ENCODE results near the gene CCSAP. TPM values are rescaled to one million over a fixed set of nuclear protein-coding genes. Genes with fewer than 3 reads are reported as not detected.

Gene CCSAP
- total and polyA plus RNA-seq, 2 donors (not counting 1 experiment from before 2014, with no cell fraction given), result 4.4 to 6.9 TPM

- DNase-seq (ENCODE audit: low read depth in 2 of 2), result no peak
- Histone ChIP-seq H3K4me3 (replicated peaks in 1 of 4; ENCODE audit: control extremely low read depth in 1 of 4, insufficient read depth in 1 of 4, low read depth in 3 of 4, low read length in 4 of 4) (no peak overlapping the region), H3K27ac (ENCODE audit: insufficient read depth, low read length) (no peak overlapping the region), H3K4me2 (ENCODE audit: extremely low read depth, insufficient read depth, low read length) (no peak overlapping the region), H3K27me3 (ENCODE audit: control insufficient read depth, insufficient read depth, low read length) (peaks cover 2% of the 10 kb centered on the region), H3K4me1 (ENCODE audit: control insufficient read depth, extremely low read depth, insufficient read depth, low read length) (no peaks in the 10 kb centered on the region), H2AFZ (ENCODE audit: low read length) (no peak overlapping the region), H4K20me1 (ENCODE audit: control insufficient read depth, extremely low read depth, insufficient read depth, low read length) (no peaks in the 10 kb centered on the region), H3K9me3 (ENCODE audit: control insufficient read depth, insufficient read depth, low read depth, low read length) (no peaks in the 10 kb centered on the region), H3K9ac (ENCODE audit: insufficient read depth, low read length) (no peak overlapping the region), H3K36me3 (ENCODE audit: control insufficient read depth, insufficient read depth, low read length) (no peaks in the 10 kb centered on the region), H3K79me2 (ENCODE audit: control insufficient read depth, insufficient read depth, low read length) (no peaks in the 10 kb centered on the region)
- TF ChIP-seq CTCF (conservative IDR thresholded peaks at IDR 0.05 in 1 of 2, IDR thresholded peaks at IDR 0.05 in 1 of 2; ENCODE audit: low read depth in 1 of 2, low read length in 2 of 2) (no peak), EZH2 (IDR thresholded peaks at IDR 0.05; ENCODE audit: low read length, missing control alignments) (no peak)
Observed at GRCh38 chr1:229373395-229373794, 30.5 kb upstream of the CCSAP start.

GRCh38 chr1:229372251-229372650 lies 29.4 kb upstream of the CCSAP start:
- no peak overlapping the region for H2AFZ ChIP-seq (ENCODE audit: low read length)
- no peak overlapping the region for H3K27ac ChIP-seq (ENCODE audit: insufficient read depth, low read length)
- H3K4me2 ChIP-seq (ENCODE audit: extremely low read depth, insufficient read depth, low read length), result no peak overlapping the region
- H3K9me3 ChIP-seq (ENCODE audit: control insufficient read depth, insufficient read depth, low read depth, low read length), result no peaks in the 10 kb centered on the region
- peaks cover 2% of the 10 kb centered on the region for H3K27me3 ChIP-seq (ENCODE audit: control insufficient read depth, insufficient read depth, low read length)
- no peaks in the 10 kb centered on the region for H4K20me1 ChIP-seq (ENCODE audit: control insufficient read depth, extremely low read depth, insufficient read depth, low read length)
- no peak overlapping the region for H3K9ac ChIP-seq (ENCODE audit: insufficient read depth, low read length)
- TF ChIP-seq EZH2 (IDR thresholded peaks at IDR 0.05; ENCODE audit: low read length, missing control alignments), result no peak
- no peak for TF ChIP-seq CTCF (conservative IDR thresholded peaks at IDR 0.05 in 1 of 2, IDR thresholded peaks at IDR 0.05 in 1 of 2; ENCODE audit: low read depth in 1 of 2, low read length in 2 of 2)
- H3K79me2 ChIP-seq (ENCODE audit: control insufficient read depth, insufficient read depth, low read length), result no peaks in the 10 kb centered on the region
- DNase-seq (ENCODE audit: low read depth in 2 of 2), result no peak
- H3K4me1 ChIP-seq (ENCODE audit: control insufficient read depth, extremely low read depth, insufficient read depth, low read length), result no peaks in the 10 kb centered on the region
- no peak overlapping the region for H3K4me3 ChIP-seq (replicated peaks in 1 of 4; ENCODE audit: control extremely low read depth in 1 of 4, insufficient read depth in 1 of 4, low read depth in 3 of 4, low read length in 4 of 4)
- no peaks in the 10 kb centered on the region for H3K36me3 ChIP-seq (ENCODE audit: control insufficient read depth, insufficient read depth, low read length)

- Histone ChIP-seq H3K36me3 (ENCODE audit: control insufficient read depth, insufficient read depth, low read length) (no peaks in the 10 kb centered on the region), H3K4me1 (ENCODE audit: control insufficient read depth, extremely low read depth, insufficient read depth, low read length) (no peaks in the 10 kb centered on the region), H3K4me2 (ENCODE audit: extremely low read depth, insufficient read depth, low read length) (no peak overlapping the region), H3K27ac (ENCODE audit: insufficient read depth, low read length) (no peak overlapping the region), H3K4me3 (replicated peaks in 1 of 4; ENCODE audit: control extremely low read depth in 1 of 4, insufficient read depth in 1 of 4, low read depth in 3 of 4, low read length in 4 of 4) (no peak overlapping the region), H3K27me3 (ENCODE audit: control insufficient read depth, insufficient read depth, low read length) (peaks cover 2% of the 10 kb centered on the region), H3K9me3 (ENCODE audit: control insufficient read depth, insufficient read depth, low read depth, low read length) (no peaks in the 10 kb centered on the region), H2AFZ (ENCODE audit: low read length) (no peak overlapping the region), H3K9ac (ENCODE audit: insufficient read depth, low read length) (no peak overlapping the region), H4K20me1 (ENCODE audit: control insufficient read depth, extremely low read depth, insufficient read depth, low read length) (no peaks in the 10 kb centered on the region), H3K79me2 (ENCODE audit: control insufficient read depth, insufficient read depth, low read length) (no peaks in the 10 kb centered on the region)
- TF ChIP-seq EZH2 (IDR thresholded peaks at IDR 0.05; ENCODE audit: low read length, missing control alignments), result no peak
- no peak for TF ChIP-seq CTCF (conservative IDR thresholded peaks at IDR 0.05 in 1 of 2, IDR thresholded peaks at IDR 0.05 in 1 of 2; ENCODE audit: low read depth in 1 of 2, low read length in 2 of 2)
- no peak for DNase-seq (ENCODE audit: low read depth in 2 of 2)
Observed at GRCh38 chr1:229371624-229372023, 28.8 kb upstream of the CCSAP start.

Measured in fibroblast of lung (primary cell).